ENCODE results near the gene CYREN. TPM values are rescaled to one million over a fixed set of nuclear protein-coding genes. Genes with fewer than 3 reads are reported as not detected.
A peak's percentile ranks its signal among the peaks of the same experiment; 100 is the strongest.

The CYREN gene
- total and polyA plus RNA-seq, 7 experiments from 2014 or later: 25.6 to 67.9 (median 49.5) TPM

- H3K27me3 Mint-ChIP-seq: no peaks in the 10 kb centered on the region
- CTCF ChIA-PET: no interaction called here
- intact Hi-C loops (cut with micrococcal nuclease): no loop called here
- H3K36me3 Mint-ChIP-seq: peaks cover 0 to 44% (median 20%) of the 10 kb centered on the region in 5 donors
- Histone ChIP-seq H3K9me3 (ENCODE audit: control insufficient read depth in 2 of 3, low read length in 3 of 3) (no peaks in the 10 kb centered on the region), H3K4me3 (ENCODE audit: low read length) (no peak overlapping the region), H3K4me1 (ENCODE audit: control insufficient read depth in 2 of 2, insufficient read depth in 2 of 2, low read length in 2 of 2) (peaks cover 0 to 5% of the 10 kb centered on the region in 2 donors), H3K36me3 (ENCODE audit: control insufficient read depth in 2 of 3, insufficient read depth in 3 of 3, low read length in 3 of 3) (peaks cover 4 to 26% (median 11%) of the 10 kb centered on the region in 3 experiments), H3K27ac (ENCODE audit: low read depth, low read length) (no peak overlapping the region), H3K27me3 (ENCODE audit: control insufficient read depth in 2 of 2, insufficient read depth in 2 of 2, low read length in 2 of 2) (no peaks in the 10 kb centered on the region)
- POLR2A ChIA-PET: interaction anchor here (0.6 kb wide), 1 partner anchor 266 kb away, joined by 3 read pairs; no protein-coding TSS in a partner anchor
- peaks cover 33 to 73% (median 60%) of the 10 kb centered on the region in 7 donors for H3K4me1 Mint-ChIP-seq
- DNase-seq (no peak), ATAC-seq (no peak)
- H3K9me3 Mint-ChIP-seq: no peaks in the 10 kb centered on the region
- H3K4me3 Mint-ChIP-seq: peak overlapping the region in 4 of 10 donors; percentile 6 to 37 (median 29)
- H3K27ac Mint-ChIP-seq: peak overlapping the region in 1 of 9 donors; percentile 7
Observed at GRCh38 chr7:135207406-135208101, 37.0 kb upstream of the CYREN start.

- Histone ChIP-seq H3K9me3 (ENCODE audit: control insufficient read depth in 2 of 3, low read length in 3 of 3) (no peaks in the 10 kb centered on the region), H3K27me3 (ENCODE audit: control insufficient read depth in 2 of 2, insufficient read depth in 2 of 2, low read length in 2 of 2) (no peaks in the 10 kb centered on the region), H3K36me3 (ENCODE audit: control insufficient read depth in 2 of 3, insufficient read depth in 3 of 3, low read length in 3 of 3) (peaks cover 4 to 32% (median 11%) of the 10 kb centered on the region in 3 experiments), H3K4me1 (ENCODE audit: control insufficient read depth in 2 of 2, insufficient read depth in 2 of 2, low read length in 2 of 2) (peaks cover 0 to 5% of the 10 kb centered on the region in 2 donors), H3K4me3 (ENCODE audit: low read length) (no peak overlapping the region), H3K27ac (ENCODE audit: low read depth, low read length) (no peak overlapping the region)
- H3K4me3 Mint-ChIP-seq: no peak overlapping the region
- intact Hi-C loops (cut with micrococcal nuclease): no loop called here
- POLR2A ChIA-PET: no interaction called here
- no peaks in the 10 kb centered on the region for H3K9me3 Mint-ChIP-seq
- DNase-seq (no peak), ATAC-seq (no peak)
- H3K27ac Mint-ChIP-seq: peak overlapping the region in 1 of 9 donors; percentile 7
- peaks cover 0 to 49% (median 24%) of the 10 kb centered on the region in 5 donors for H3K36me3 Mint-ChIP-seq
- no peaks in the 10 kb centered on the region for H3K27me3 Mint-ChIP-seq
- CTCF ChIA-PET: no interaction called here
- H3K4me1 Mint-ChIP-seq: peaks cover 38 to 77% (median 60%) of the 10 kb centered on the region in 7 donors
Observed at GRCh38 chr7:135206941-135207391, 36.5 kb upstream of the CYREN start.

- no peak for ATAC-seq
- Histone ChIP-seq H3K27ac (ENCODE audit: low read depth, low read length) (no peak overlapping the region), H3K27me3 (ENCODE audit: control insufficient read depth in 2 of 2, insufficient read depth in 2 of 2, low read length in 2 of 2) (no peaks in the 10 kb centered on the region), H3K9me3 (ENCODE audit: control insufficient read depth in 2 of 3, low read length in 3 of 3) (no peaks in the 10 kb centered on the region), H3K36me3 (ENCODE audit: control insufficient read depth in 2 of 3, insufficient read depth in 3 of 3, low read length in 3 of 3) (peaks cover 4 to 42% (median 11%) of the 10 kb centered on the region in 3 experiments), H3K4me3 (ENCODE audit: low read length) (no peak overlapping the region), H3K4me1 (ENCODE audit: control insufficient read depth in 2 of 2, insufficient read depth in 2 of 2, low read length in 2 of 2) (peaks cover 0 to 5% of the 10 kb centered on the region in 2 donors)
- ChIA-PET POLR2A (no interaction called here), CTCF (no interaction called here)
- Mint-ChIP-seq H3K27me3 (no peaks in the 10 kb centered on the region), H3K4me1 (peaks cover 37 to 78% (median 62%) of the 10 kb centered on the region in 7 donors), H3K9me3 (no peaks in the 10 kb centered on the region), H3K4me3 (no peak overlapping the region), H3K27ac (no peak overlapping the region), H3K36me3 (peaks cover 0 to 57% (median 28%) of the 10 kb centered on the region in 5 donors)
- intact Hi-C loops (cut with micrococcal nuclease): no loop called here
- DNase-seq: no peak
Observed at GRCh38 chr7:135205850-135206249, 35.3 kb upstream of the CYREN start.

GRCh38 chr7:135204876-135205275, 34.4 kb upstream of the CYREN start:
- Mint-ChIP-seq H3K4me3 (peak overlapping the region in 1 of 10 donors; percentile 3), H3K27ac (no peak overlapping the region), H3K27me3 (no peaks in the 10 kb centered on the region), H3K4me1 (peaks cover 27 to 72% (median 52%) of the 10 kb centered on the region in 7 donors), H3K9me3 (no peaks in the 10 kb centered on the region), H3K36me3 (peaks cover 0 to 63% (median 28%) of the 10 kb centered on the region in 5 donors)
- ChIA-PET CTCF (no interaction called here), POLR2A (no interaction called here)
- intact Hi-C loops (cut with micrococcal nuclease): no loop called here
- Histone ChIP-seq H3K9me3 (ENCODE audit: control insufficient read depth in 2 of 3, low read length in 3 of 3) (no peaks in the 10 kb centered on the region), H3K4me3 (ENCODE audit: low read length) (no peak overlapping the region), H3K27ac (ENCODE audit: low read depth, low read length) (no peak overlapping the region), H3K4me1 (ENCODE audit: control insufficient read depth in 2 of 2, insufficient read depth in 2 of 2, low read length in 2 of 2) (no peaks in the 10 kb centered on the region), H3K36me3 (ENCODE audit: control insufficient read depth in 2 of 3, insufficient read depth in 3 of 3, low read length in 3 of 3) (peaks cover 4 to 52% (median 11%) of the 10 kb centered on the region in 3 experiments), H3K27me3 (ENCODE audit: control insufficient read depth in 2 of 2, insufficient read depth in 2 of 2, low read length in 2 of 2) (no peaks in the 10 kb centered on the region)
- DNase-seq (no peak), ATAC-seq (no peak)

GRCh38 chr7:135204341-135204749, 33.8 kb upstream of the CYREN start:
- Mint-ChIP-seq H3K27ac (peak overlapping the region in 1 of 9 donors; percentile 31), H3K9me3 (no peaks in the 10 kb centered on the region), H3K4me1 (peaks cover 25 to 67% (median 48%) of the 10 kb centered on the region in 7 donors), H3K27me3 (no peaks in the 10 kb centered on the region), H3K36me3 (peaks cover 0 to 68% (median 33%) of the 10 kb centered on the region in 5 donors), H3K4me3 (no peak overlapping the region)
- no peaks in the 10 kb centered on the region for H3K4me1 ChIP-seq (ENCODE audit: control insufficient read depth in 2 of 2, insufficient read depth in 2 of 2, low read length in 2 of 2)
- intact Hi-C loops (cut with micrococcal nuclease): no loop called here
- H3K36me3 ChIP-seq (ENCODE audit: control insufficient read depth in 2 of 3, insufficient read depth in 3 of 3, low read length in 3 of 3): peaks cover 4 to 57% (median 11%) of the 10 kb centered on the region in 3 experiments
- H3K4me3 ChIP-seq (ENCODE audit: low read length): no peak overlapping the region
- ChIA-PET POLR2A (no interaction called here), CTCF (no interaction called here)
- H3K27ac ChIP-seq (ENCODE audit: low read depth, low read length): no peak overlapping the region
- no peaks in the 10 kb centered on the region for H3K9me3 ChIP-seq (ENCODE audit: control insufficient read depth in 2 of 3, low read length in 3 of 3)
- H3K27me3 ChIP-seq (ENCODE audit: control insufficient read depth in 2 of 2, insufficient read depth in 2 of 2, low read length in 2 of 2): no peaks in the 10 kb centered on the region
- no peak for DNase-seq
- ATAC-seq: no peak

- Mint-ChIP-seq H3K4me3 (no peak overlapping the region), H3K36me3 (peaks cover 0 to 77% (median 43%) of the 10 kb centered on the region in 5 donors), H3K4me1 (peaks cover 6 to 43% (median 27%) of the 10 kb centered on the region in 7 donors), H3K9me3 (no peaks in the 10 kb centered on the region), H3K27ac (peak overlapping the region in 1 of 9 donors; percentile 48), H3K27me3 (no peaks in the 10 kb centered on the region)
- peaks cover 4 to 81% (median 22%) of the 10 kb centered on the region in 3 experiments for H3K36me3 ChIP-seq (ENCODE audit: control insufficient read depth in 2 of 3, insufficient read depth in 3 of 3, low read length in 3 of 3)
- H3K4me1 ChIP-seq (ENCODE audit: control insufficient read depth in 2 of 2, insufficient read depth in 2 of 2, low read length in 2 of 2): no peaks in the 10 kb centered on the region
- H3K9me3 ChIP-seq (ENCODE audit: control insufficient read depth in 2 of 3, low read length in 3 of 3): no peaks in the 10 kb centered on the region
- no peak overlapping the region for H3K27ac ChIP-seq (ENCODE audit: low read depth, low read length)
- ChIA-PET POLR2A (interaction anchor here (1.5 kb wide), 1 partner anchor 9 kb away, joined by 4 read pairs; no protein-coding TSS in a partner anchor), CTCF (interaction anchor here (1.4 kb wide), 1 partner anchor 9 kb away, joined by 3 read pairs; no protein-coding TSS in a partner anchor)
- H3K4me3 ChIP-seq (ENCODE audit: low read length): no peak overlapping the region
- no peaks in the 10 kb centered on the region for H3K27me3 ChIP-seq (ENCODE audit: control insufficient read depth in 2 of 2, insufficient read depth in 2 of 2, low read length in 2 of 2)
- ATAC-seq: no peak
- DNase-seq: no peak
- intact Hi-C loops (cut with micrococcal nuclease): no loop called here
Observed at GRCh38 chr7:135201350-135201749, 30.8 kb upstream of the CYREN start.
